ENCODE data around the gene MAGOH. TPM values are rescaled to one million over a fixed set of nuclear protein-coding genes. Genes with fewer than 3 reads are reported as not detected.

Gene MAGOH
- total RNA-seq, 1 experiment from 2014 or later = 48.9 TPM

- BruUV-seq (replicated peaks) = no TSS peak
Measured at GRCh38 chr1:53271446-53272090, 33.2 kb upstream of the MAGOH start.

GRCh38 chr1:53270873-53271272 is 32.6 kb upstream of the MAGOH start:
- no peak for ATAC-seq
- Histone ChIP-seq H3K79me2 (ENCODE audit: low read length) (no peaks in the 10 kb centered on the region), H2AFZ (ENCODE audit: low read length) (no peak overlapping the region), H3K4me2 (ENCODE audit: low read length) (no peak overlapping the region), H4K20me1 (ENCODE audit: low read length) (no peaks in the 10 kb centered on the region), H3F3A (ENCODE audit: low read length, unreplicated experiment) (no peaks in the 10 kb centered on the region), H3K36me3 (ENCODE audit: low read depth, low read length) (peaks cover 25% of the 10 kb centered on the region), H3K9ac (ENCODE audit: low read length) (no peak overlapping the region), H3K9me2 (replicated peaks; ENCODE audit: low read length) (no peaks in the 10 kb centered on the region), H3K27ac (ENCODE audit: low read length) (no peak overlapping the region), H3K27me3 (ENCODE audit: low read length) (no peaks in the 10 kb centered on the region), H3K4me1 (ENCODE audit: insufficient read depth, low read length) (peaks cover 20% of the 10 kb centered on the region), H3K4me3 (ENCODE audit: low read length) (no peak overlapping the region), H3K9me3 (ENCODE audit: low read length) (no peaks in the 10 kb centered on the region)
- ChIA-PET POLR2A (ENCODE audit: unreplicated experiment) (no interaction called here), CTCF (no interaction called here)
- DNase-seq = no peak
- no peak for TF ChIP-seq EZH2phosphoT487 (IDR thresholded peaks at IDR 0.05; ENCODE audit: borderline replicate concordance, low read length)
- no peak for TF ChIP-seq EZH2 (IDR thresholded peaks at IDR 0.05; ENCODE audit: low read length, unreplicated experiment)
- no peak for TF ChIP-seq CTCF (conservative IDR thresholded peaks at IDR 0.05; ENCODE audit: low read depth, low read length)
- BruUV-seq (replicated peaks) = no TSS peak
- intact Hi-C loops (cut with micrococcal nuclease) = no loop called here

More at GRCh38 chr1:53271446-53272090, 33.2 kb upstream of the MAGOH start:
- Histone ChIP-seq H3K4me1 (ENCODE audit: insufficient read depth, low read length) (peaks cover 20% of the 10 kb centered on the region), H3K9me2 (replicated peaks; ENCODE audit: low read length) (no peaks in the 10 kb centered on the region), H3K4me2 (ENCODE audit: low read length) (no peak overlapping the region), H4K20me1 (ENCODE audit: low read length) (no peaks in the 10 kb centered on the region), H3K36me3 (ENCODE audit: low read depth, low read length) (peaks cover 22% of the 10 kb centered on the region), H3F3A (ENCODE audit: low read length, unreplicated experiment) (no peaks in the 10 kb centered on the region), H3K27ac (ENCODE audit: low read length) (no peak overlapping the region), H3K9me3 (ENCODE audit: low read length) (no peaks in the 10 kb centered on the region), H3K9ac (ENCODE audit: low read length) (no peak overlapping the region), H2AFZ (ENCODE audit: low read length) (no peak overlapping the region), H3K4me3 (ENCODE audit: low read length) (no peak overlapping the region), H3K27me3 (ENCODE audit: low read length) (no peaks in the 10 kb centered on the region), H3K79me2 (ENCODE audit: low read length) (no peaks in the 10 kb centered on the region)
- DNase-seq = no peak
- intact Hi-C loops (cut with micrococcal nuclease) = no loop called here
- POLR2A ChIA-PET (ENCODE audit: unreplicated experiment) = no interaction called here
- CTCF ChIA-PET = no interaction called here
- ATAC-seq = no peak
- TF ChIP-seq EZH2 (IDR thresholded peaks at IDR 0.05; ENCODE audit: low read length, unreplicated experiment) (no peak), CTCF (conservative IDR thresholded peaks at IDR 0.05; ENCODE audit: low read depth, low read length) (no peak), EZH2phosphoT487 (IDR thresholded peaks at IDR 0.05; ENCODE audit: borderline replicate concordance, low read length) (no peak)

- ATAC-seq (no peak), DNase-seq (no peak)
- no peak overlapping the region for H2AFZ ChIP-seq (ENCODE audit: low read length)
Measured at GRCh38 chr1:53270107-53270506, 31.8 kb upstream of the MAGOH start.

More at GRCh38 chr1:53270107-53270506, 31.8 kb upstream of the MAGOH start:
- no peak overlapping the region for H3K27ac ChIP-seq (ENCODE audit: low read length)
- no TSS peak for BruUV-seq (replicated peaks)
- no peaks in the 10 kb centered on the region for H3K9me2 ChIP-seq (replicated peaks; ENCODE audit: low read length)
- ChIA-PET POLR2A (ENCODE audit: unreplicated experiment) (no interaction called here), CTCF (no interaction called here)
- H3K36me3 ChIP-seq (ENCODE audit: low read depth, low read length) = peaks cover 25% of the 10 kb centered on the region
- no peaks in the 10 kb centered on the region for H3K79me2 ChIP-seq (ENCODE audit: low read length)
- no peak overlapping the region for H3K4me3 ChIP-seq (ENCODE audit: low read length)
- H3F3A ChIP-seq (ENCODE audit: low read length, unreplicated experiment) = no peaks in the 10 kb centered on the region
- no peaks in the 10 kb centered on the region for H4K20me1 ChIP-seq (ENCODE audit: low read length)
- TF ChIP-seq EZH2phosphoT487 (IDR thresholded peaks at IDR 0.05; ENCODE audit: borderline replicate concordance, low read length) (no peak), EZH2 (IDR thresholded peaks at IDR 0.05; ENCODE audit: low read length, unreplicated experiment) (no peak), CTCF (conservative IDR thresholded peaks at IDR 0.05; ENCODE audit: low read depth, low read length) (no peak)
- peaks cover 20% of the 10 kb centered on the region for H3K4me1 ChIP-seq (ENCODE audit: insufficient read depth, low read length)
- no peaks in the 10 kb centered on the region for H3K27me3 ChIP-seq (ENCODE audit: low read length)
- H3K4me2 ChIP-seq (ENCODE audit: low read length) = no peak overlapping the region
- no peak overlapping the region for H3K9ac ChIP-seq (ENCODE audit: low read length)
- intact Hi-C loops (cut with micrococcal nuclease) = no loop called here
- no peaks in the 10 kb centered on the region for H3K9me3 ChIP-seq (ENCODE audit: low read length)

Data from PC-3 (cell line).